Neutrophil (primary cell): ENCODE measurements around the gene EGFR.

Experiments
- H3K27ac ChIP-seq: fragments of 200-600 bp; sonication (generic); 2 replicates; pipeline ENCODE4 v1.5.1; 2016; ENCODE audit warnings: mild to moderate bottlenecking, moderate library complexity
- H3K27me3 ChIP-seq: fragments of 200-600 bp; sonication (generic); 2 replicates; pipeline ENCODE4 v1.6.0; 2016; ENCODE audit warnings: mild to moderate bottlenecking
- H3K36me3 ChIP-seq: fragments of 200-600 bp; sonication (generic); 2 replicates; pipeline ENCODE4 v1.5.1; 2017
- H3K4me1 ChIP-seq, 2 experiments: fragments of 200-600 bp in 1 of 2; sonication (generic) in 1 of 2; 1 replicate in 1 of 2; 2 replicates in 1 of 2; pipeline versions ENCODE4 v1.5.1 to v1.6.1; 2013 to 2016; ENCODE audit warnings: low read depth in 1 of 2, low read length in 1 of 2, mild to moderate bottlenecking in 1 of 2, moderate library complexity in 1 of 2; ENCODE audit not compliant: control insufficient read depth in 1 of 2, insufficient read depth in 1 of 2
- H3K4me3 ChIP-seq, 2 experiments: fragments of 200-600 bp in 1 of 2; sonication (generic) in 1 of 2; 1 replicate in 1 of 2; 2 replicates in 1 of 2; pipeline ENCODE4 v1.5.1; 2013 to 2016; ENCODE audit warnings: low read depth in 1 of 2, low read length in 1 of 2, mild to moderate bottlenecking in 1 of 2, moderate library complexity in 1 of 2
- H3K9me3 ChIP-seq: fragments of 200-600 bp; sonication (generic); 2 replicates; pipeline ENCODE4 v1.5.1; 2016
- CTCF ChIP-seq: fragments of 200-600 bp; sonication (generic); IDR thresholded peaks from 2 replicates; pipeline ENCODE4 v1.5.1; 2016; ENCODE audit warnings: antibody characterized with exemption

The EGFR gene

DNA sequence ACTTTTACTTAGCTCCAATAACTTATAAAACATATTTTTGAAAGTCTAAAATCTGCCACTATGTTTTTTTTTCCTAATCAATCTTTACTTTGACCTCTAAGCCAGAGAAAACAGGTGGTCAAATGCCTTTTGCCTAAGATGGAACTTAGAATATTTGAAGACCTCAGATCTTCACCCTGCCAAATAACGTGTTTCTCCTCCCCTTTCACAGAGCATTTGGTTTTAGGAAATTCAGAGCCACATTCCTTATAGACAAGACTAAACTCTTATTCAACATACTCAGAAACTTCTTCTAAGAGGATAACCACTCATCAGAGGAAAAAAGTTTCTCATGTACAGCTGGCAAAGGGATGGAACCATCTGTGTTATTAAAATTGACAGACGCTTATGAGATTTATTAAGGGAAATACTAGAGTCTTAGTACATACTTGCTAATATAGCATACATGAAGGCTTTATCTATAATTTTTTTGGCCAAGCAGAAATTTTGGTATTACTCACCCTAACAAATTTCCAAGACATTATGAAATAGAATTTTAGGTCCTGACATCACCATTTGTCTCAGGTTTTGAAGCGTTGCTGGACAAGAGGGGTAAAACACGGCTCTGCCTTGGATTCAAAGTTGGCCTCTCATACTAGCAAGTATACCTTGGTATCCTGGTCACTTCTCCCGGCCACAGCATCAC lies 2.6 kb upstream of the EGFR start:
- no peak overlapping the region for H3K4me3 ChIP-seq
- H3K27me3 ChIP-seq: peaks cover 66% of the 10 kb centered on the region
- TF ChIP-seq CTCF: no peak
- no peak overlapping the region for H3K27ac ChIP-seq
- no peaks in the 10 kb centered on the region for H3K4me1 ChIP-seq
- no peaks in the 10 kb centered on the region for H3K9me3 ChIP-seq
- H3K36me3 ChIP-seq: no peaks in the 10 kb centered on the region

DNA sequence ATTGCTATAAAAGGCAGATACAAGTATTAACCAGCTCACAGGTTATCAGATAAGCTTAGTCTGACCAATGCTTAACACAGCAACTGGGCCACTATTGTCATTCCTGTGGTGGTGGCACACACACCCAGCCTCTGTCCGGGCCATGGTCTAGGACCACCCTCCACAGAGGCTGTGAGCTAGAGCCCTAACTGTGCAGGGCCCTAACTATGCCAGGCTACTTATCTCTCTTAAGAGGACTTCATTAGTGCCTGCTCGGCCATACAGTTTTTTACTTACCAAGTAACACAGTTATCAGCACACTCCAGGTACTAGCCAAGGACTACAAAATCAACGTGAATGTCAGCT lies 2.1 kb upstream of the EGFR start:
- no peaks in the 10 kb centered on the region for H3K36me3 ChIP-seq
- no peak for TF ChIP-seq CTCF
- peaks cover 71% of the 10 kb centered on the region for H3K27me3 ChIP-seq
- no peaks in the 10 kb centered on the region for H3K4me1 ChIP-seq
- no peak overlapping the region for H3K4me3 ChIP-seq
- H3K9me3 ChIP-seq: no peaks in the 10 kb centered on the region
- H3K27ac ChIP-seq: no peak overlapping the region

DNA sequence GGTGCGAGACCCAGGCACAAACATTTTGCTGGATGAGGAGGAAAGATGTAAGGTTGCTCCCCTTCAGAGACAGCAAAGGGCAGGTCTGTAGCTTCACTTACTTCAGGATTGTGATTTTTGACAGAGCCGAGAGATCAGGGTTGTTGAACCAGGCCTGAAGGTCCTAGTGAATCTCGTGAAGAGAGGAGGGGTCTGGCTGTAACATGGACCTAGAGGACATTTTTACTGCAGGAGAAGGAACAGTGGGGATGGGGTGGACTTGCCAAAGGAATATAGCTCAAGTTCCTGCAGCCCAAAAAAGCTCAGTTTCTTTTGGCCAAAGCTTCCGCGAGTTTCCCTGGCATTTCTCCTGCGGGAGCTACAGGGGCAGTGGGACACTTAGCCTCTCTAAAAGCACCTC lies 976 bp upstream of the EGFR start:
- Histone ChIP-seq H3K36me3 (no peaks in the 10 kb centered on the region), H3K27me3 (peaks cover 82% of the 10 kb centered on the region), H3K4me1 (no peaks in the 10 kb centered on the region), H3K9me3 (no peaks in the 10 kb centered on the region), H3K27ac (no peak overlapping the region), H3K4me3 (no peak overlapping the region)
- TF ChIP-seq CTCF: no peak

DNA sequence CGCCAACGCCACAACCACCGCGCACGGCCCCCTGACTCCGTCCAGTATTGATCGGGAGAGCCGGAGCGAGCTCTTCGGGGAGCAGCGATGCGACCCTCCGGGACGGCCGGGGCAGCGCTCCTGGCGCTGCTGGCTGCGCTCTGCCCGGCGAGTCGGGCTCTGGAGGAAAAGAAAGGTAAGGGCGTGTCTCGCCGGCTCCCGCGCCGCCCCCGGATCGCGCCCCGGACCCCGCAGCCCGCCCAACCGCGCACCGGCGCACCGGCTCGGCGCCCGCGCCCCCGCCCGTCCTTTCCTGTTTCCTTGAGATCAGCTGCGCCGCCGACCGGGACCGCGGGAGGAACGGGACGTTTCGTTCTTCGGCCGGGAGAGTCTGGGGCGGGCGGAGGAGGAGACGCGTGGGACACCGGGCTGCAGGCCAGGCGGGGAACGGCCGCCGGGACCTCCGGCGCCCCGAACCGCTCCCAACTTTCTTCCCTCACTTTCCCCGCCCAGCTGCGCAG lies 424 bp downstream of the EGFR start:
- no peaks in the 10 kb centered on the region for H3K9me3 ChIP-seq
- TF ChIP-seq CTCF: no peak
- peaks cover 87% of the 10 kb centered on the region for H3K27me3 ChIP-seq
- H3K27ac ChIP-seq: no peak overlapping the region
- no peaks in the 10 kb centered on the region for H3K36me3 ChIP-seq
- no peak overlapping the region for H3K4me3 ChIP-seq
- no peaks in the 10 kb centered on the region for H3K4me1 ChIP-seq

DNA sequence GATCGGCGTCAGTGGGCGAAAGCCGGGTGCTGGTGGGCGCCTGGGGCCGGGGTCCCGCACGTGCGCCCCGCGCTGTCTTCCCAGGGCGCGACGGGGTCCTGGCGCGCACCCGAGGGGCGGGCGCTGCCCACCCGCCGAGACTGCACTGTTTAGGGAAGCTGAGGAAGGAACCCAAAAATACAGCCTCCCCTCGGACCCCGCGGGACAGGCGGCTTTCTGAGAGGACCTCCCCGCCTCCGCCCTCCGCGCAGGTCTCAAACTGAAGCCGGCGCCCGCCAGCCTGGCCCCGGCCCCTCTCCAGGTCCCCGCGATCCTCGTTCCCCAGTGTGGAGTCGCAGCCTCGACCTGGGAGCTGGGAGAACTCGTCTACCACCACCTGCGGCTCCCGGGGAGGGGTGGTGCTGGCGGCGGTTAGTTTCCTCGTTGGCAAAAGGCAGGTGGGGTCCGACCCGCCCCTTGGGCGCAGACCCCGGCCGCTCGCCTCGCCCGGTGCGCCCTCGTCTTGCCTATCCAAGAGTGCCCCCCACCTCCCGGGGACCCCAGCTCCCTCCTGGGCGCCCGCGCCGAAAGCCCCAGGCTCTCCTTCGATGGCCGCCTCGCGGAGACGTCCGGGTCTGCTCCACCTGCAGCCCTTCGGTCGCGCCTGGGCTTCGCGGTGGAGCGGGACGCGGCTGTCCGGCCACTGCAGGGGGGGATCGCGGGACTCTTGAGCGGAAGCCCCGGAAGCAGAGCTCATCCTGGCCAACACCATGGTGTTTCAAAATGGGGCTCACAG lies 1.1 kb downstream of the EGFR start:
- H3K27me3 ChIP-seq: peaks cover 83% of the 10 kb centered on the region
- H3K4me1 ChIP-seq: no peaks in the 10 kb centered on the region
- H3K36me3 ChIP-seq: no peaks in the 10 kb centered on the region
- H3K9me3 ChIP-seq: no peaks in the 10 kb centered on the region
- no peak overlapping the region for H3K4me3 ChIP-seq
- no peak overlapping the region for H3K27ac ChIP-seq
- TF ChIP-seq CTCF: no peak
